Astrocyte of the cerebellum (primary cell): ENCODE measurements around the gene RAI1.

ENCODE experiments used
- DNase-seq: peaks from one replicate; pipeline ENCODE4 v3.0.0-alpha.2; 2011; ENCODE audit warnings: low read depth
- H3K4me3 ChIP-seq: 2 replicates; pipeline ENCODE4 v1.5.1; 2011; ENCODE audit warnings: mild to moderate bottlenecking, low read depth, low read length, moderate library complexity
- CTCF ChIP-seq: IDR thresholded peaks from 2 replicates; pipeline ENCODE4 v1.5.1; 2012; ENCODE audit warnings: low read length, low read depth, moderate library complexity, mild to moderate bottlenecking; ENCODE audit errors: missing control alignments
- in situ Hi-C: cut with HindIII; loops from 2 replicates; pipeline ENCODE4 v1.10.0; 2017; ENCODE audit warnings: low sequenced_read_pairs

The RAI1 gene

GRCh38 chr17:17837966-17838962 is 157.0 kb downstream of the RAI1 start:
- no peak for TF ChIP-seq CTCF
- no peak for DNase-seq
- H3K4me3 ChIP-seq = no peak overlapping the region
- in situ Hi-C loops = no loop called here

GRCh38 chr17:17839791-17840707 is 158.8 kb downstream of the RAI1 start:
- H3K4me3 ChIP-seq = peak overlapping the region; percentile 32
- in situ Hi-C loops = no loop called here
- no peak for TF ChIP-seq CTCF
- DNase-seq = peak; percentile 62

GRCh38 chr17:17840751-17841591 is 159.7 kb downstream of the RAI1 start:
- DNase-seq = no peak
- no peak overlapping the region for H3K4me3 ChIP-seq
- in situ Hi-C loops = no loop called here
- TF ChIP-seq CTCF = no peak

- no peak for TF ChIP-seq CTCF
- H3K4me3 ChIP-seq = no peak overlapping the region
- in situ Hi-C loops = no loop called here
- no peak for DNase-seq
Observed at GRCh38 chr17:17841601-17842025, 160.4 kb downstream of the RAI1 start.

GRCh38 chr17:17842111-17842876 is 161.0 kb downstream of the RAI1 start:
- in situ Hi-C loops = no loop called here
- H3K4me3 ChIP-seq = no peak overlapping the region
- no peak for TF ChIP-seq CTCF
- DNase-seq = no peak
